Activated CD8-positive, alpha-beta memory T cell treated with anti-CD3 and anti-CD28 coated beads, Interleukin-2, amount 50 U/mL, for 24 hours (primary cell): ENCODE measurements around the gene KLK7.

ENCODE experiments used
- DNase-seq: peaks from one replicate; pipeline ENCODE4 v3.0.0-alpha.2; 2020; ENCODE audit errors: extremely low read depth

Gene KLK7

DNA sequence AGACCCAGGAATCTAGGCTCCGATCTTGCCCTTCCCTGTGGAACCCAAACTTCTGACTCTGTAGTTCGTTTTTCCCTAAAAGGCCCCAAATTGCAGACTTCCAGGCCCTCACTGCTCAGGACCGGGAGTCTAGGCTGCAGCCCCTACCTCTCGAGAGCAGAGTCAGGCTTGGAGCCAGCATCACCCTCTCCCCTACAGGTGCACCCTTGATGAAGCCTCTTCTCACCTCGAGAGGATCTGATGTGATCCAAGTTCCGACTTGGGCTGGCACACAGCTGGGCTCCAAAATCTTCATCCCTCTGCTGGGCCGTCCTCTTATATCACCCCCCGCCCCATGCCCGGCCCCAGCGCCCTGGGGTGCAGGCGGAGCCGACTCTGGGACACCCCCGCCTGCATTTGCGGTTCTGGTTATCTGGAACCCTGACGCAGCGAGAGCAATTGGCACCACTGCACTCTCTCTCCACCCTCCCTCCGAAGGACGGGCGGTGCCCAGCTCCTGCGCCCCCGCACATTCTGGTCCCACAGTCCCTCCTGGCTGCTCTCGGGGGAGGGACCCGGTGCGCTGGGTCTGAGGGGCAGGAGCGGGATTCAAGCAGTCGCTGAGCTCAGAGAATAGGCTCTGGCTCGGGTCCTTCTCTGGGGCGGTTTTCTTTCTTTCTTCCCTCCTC, at the start of gene KLK7:
KLK7 (minus strand) TSS at position 293 of the 668 bp plus-strand sequence. CDS start 1,518 bp downstream, outside the sequence.
- DNase-seq = no peak

DNA sequence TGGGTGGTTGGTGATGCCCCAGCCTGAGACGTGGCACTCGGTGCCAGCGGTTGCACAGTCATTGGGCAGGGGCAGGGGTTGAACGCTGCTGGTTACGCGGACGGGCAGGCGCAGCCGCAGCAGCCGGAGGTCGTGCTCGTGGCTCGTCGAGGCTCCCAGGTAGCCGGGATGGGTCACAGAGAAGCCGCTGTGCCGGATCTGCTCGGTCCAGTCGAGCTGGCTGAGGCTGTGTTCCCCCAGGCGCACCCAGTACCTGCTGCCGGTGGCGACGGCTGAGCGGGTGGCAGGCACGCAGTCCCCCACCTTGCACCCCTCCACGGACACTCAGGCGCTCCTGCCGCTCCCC, 48.1 kb upstream of the KLK7 start:
- DNase-seq = no peak

DNA sequence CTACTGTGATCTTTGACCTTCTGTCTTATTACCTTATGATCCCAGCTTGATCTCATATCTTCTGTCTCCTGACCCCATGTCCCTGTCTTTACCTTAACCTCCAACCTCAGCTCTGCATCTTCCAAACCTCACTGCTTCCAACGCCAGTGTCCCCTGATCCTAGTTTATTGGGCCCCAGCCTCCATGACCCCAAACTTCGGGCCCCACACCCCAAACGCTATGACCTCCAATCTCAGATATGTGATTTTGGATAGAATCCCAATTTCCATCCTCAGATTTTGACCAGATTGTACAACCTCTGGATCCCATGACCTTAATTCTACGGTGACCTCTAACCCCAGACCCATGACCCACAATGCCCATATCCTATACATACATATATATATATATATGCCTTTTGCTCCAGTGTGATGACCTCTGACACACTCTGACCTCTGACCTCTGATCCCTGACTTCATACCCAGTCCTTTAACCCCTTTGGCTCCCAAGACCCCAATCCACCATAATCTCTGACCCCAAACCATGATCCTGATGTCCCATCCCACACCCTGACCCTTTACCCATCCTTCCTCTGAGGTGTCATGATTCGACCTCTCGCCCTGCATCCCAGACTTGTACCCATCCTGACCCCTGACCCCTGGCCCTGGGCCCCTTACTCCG, 47.6 kb upstream of the KLK7 start:
- no peak for DNase-seq

DNA sequence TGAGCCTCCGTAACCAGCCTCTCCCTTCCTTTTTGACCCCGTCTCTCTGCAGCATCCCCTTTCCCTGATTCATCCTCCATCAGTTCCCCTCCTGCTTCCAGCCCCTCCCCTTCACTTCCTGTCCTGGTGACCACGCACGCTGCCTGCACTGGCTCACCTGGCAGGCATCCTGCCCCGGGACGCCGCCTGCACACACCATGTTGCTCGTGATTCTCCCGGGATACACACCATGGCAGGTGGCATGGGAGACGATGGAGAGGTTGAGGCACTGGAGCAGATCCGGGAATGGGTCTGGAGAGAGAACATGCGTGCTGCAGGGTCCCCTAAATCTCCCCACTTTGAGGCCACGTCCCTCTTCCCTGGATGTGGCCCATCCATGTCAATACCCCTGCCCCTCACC, 46.9 kb upstream of the KLK7 start:
- DNase-seq = no peak

GRCh38 chr19:51029718-51030117, 46.0 kb upstream of the KLK7 start:
- no peak for DNase-seq

DNA sequence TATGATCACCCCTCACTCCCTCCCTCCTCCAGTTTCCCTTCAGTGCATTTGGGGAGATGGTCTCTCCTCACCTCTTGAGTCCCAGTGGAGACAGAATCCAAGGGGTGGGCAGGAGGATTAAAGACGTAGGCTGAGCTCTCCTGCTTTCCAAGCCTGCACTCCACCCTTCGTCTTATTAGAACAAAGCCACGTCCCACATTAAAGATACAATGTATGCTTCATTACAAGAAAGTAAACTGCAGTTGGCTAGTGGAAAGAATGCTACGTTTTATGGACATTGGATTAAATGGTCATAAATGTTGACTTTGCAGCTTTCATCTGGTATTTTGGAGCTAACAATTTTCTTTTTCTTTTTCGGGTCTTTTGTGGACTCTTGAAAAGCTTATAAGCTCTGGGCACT, 44.2 kb upstream of the KLK7 start:
- DNase-seq = no peak

- DNase-seq = no peak
These were observed 43.5 kb upstream of the KLK7 start for GRCh38 chr19:51027126-51027806.

GRCh38 chr19:51026554-51026831, 42.8 kb upstream of the KLK7 start, which contains the start of gene KLK11:
Gene KLK11 (minus strand): TSS chr19:51026616. CDS start chr19:51025631, 985 bp downstream.
- DNase-seq = no peak

- no peak for DNase-seq
These were observed 42.3 kb upstream of the KLK7 start for GRCh38 chr19:51025809-51026553.

DNA sequence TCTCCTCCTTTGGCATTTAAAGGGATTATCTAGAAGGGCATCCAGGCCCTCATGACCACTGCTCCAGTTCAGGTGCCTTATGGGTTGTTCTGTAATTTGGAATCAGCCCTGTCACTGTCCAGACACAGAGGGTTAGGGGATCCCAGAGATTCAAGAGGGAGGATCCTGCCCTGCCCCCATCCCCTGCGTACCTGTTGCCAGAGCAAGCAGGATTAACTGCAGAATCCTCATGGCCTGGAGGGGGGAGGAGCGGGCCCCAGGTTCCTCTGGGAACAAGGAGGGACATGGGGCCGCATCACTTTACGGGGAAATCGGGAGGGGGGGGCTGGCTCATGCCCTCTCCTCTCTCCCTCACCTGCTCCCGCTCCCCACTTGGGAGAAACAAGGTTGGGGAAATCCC, 41.7 kb upstream of the KLK7 start:
- DNase-seq = no peak

DNA sequence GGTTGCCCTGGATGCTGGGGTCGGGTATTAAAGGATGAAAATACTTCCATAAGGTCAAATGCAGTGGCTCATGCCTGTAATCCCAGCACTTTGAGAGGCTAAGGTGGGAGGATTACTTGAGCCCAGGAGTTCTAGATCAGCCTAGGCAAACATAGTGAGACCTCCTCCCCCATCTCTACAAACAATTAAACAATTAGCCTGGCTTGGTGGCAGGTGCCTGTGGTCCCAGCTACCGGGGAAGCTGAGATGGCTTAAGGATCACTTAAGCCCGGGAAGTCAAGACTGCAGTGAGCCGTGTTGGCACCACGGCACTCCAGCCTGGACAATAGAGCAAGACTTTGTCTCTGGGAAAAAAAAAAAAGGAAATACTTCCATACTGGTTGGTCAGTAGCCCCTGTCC, 41.2 kb upstream of the KLK7 start:
- DNase-seq = no peak

- no peak for DNase-seq
These were observed 40.2 kb upstream of the KLK7 start for GRCh38 chr19:51023946-51024345.

- no peak for DNase-seq
These were observed 38.8 kb upstream of the KLK7 start for GRCh38 chr19:51022526-51022925.

DNA sequence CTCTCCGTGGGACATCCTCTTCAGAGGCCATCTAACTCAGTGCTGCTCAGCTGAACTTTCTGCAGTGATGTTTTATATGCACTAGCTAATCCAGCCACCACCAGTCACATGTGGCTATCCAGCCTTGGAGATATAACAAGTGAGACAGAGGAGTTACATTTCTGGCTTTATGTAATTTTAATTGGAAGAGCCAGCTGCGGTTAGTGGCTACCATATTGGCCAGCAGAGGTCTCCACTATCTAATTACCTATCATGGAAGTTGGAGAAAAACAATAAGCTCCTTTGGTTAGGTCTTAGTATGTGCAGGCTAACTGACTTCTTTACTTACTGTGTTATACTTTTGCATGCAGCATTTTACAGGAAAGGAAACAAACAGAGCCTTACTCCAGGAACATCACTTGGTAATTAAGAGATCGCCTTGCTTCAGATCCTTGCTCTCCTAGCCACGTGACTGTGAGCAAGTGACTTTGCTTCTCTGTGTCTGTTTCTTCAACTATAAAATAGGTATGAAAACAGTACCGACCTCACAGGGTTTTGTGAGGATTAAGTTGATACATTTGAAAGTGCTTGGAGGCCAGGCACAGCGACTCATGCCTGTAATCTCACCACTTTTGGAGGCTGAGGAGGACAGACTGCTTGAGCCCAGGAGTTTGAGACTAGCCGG, 37.4 kb upstream of the KLK7 start:
- no peak for DNase-seq

DNA sequence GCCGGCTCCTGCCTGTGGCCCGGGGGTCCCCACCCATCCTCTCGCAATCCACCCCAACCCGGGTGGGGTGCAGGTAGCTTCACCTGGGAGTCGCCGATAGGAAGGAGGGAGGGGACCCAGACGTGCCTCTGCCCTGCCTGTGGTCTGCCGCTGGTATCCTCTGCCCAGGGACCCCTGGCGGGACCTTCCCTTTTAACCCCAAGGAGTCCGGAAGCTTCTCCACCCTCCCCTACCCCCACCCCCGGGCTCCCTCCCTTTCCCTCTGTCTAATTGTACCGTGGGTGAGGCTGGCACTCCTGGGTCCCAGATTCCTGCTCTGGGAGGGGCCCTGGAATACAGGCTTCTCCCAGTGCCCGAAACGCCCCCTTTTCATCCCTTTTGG, 35.8 kb upstream of the KLK7 start, which contains the start of gene KLK10:
KLK10 (minus strand) TSS at position 166 of the 382 bp plus-strand sequence. CDS start 579 bp downstream, outside the sequence.
- DNase-seq = no peak

DNA sequence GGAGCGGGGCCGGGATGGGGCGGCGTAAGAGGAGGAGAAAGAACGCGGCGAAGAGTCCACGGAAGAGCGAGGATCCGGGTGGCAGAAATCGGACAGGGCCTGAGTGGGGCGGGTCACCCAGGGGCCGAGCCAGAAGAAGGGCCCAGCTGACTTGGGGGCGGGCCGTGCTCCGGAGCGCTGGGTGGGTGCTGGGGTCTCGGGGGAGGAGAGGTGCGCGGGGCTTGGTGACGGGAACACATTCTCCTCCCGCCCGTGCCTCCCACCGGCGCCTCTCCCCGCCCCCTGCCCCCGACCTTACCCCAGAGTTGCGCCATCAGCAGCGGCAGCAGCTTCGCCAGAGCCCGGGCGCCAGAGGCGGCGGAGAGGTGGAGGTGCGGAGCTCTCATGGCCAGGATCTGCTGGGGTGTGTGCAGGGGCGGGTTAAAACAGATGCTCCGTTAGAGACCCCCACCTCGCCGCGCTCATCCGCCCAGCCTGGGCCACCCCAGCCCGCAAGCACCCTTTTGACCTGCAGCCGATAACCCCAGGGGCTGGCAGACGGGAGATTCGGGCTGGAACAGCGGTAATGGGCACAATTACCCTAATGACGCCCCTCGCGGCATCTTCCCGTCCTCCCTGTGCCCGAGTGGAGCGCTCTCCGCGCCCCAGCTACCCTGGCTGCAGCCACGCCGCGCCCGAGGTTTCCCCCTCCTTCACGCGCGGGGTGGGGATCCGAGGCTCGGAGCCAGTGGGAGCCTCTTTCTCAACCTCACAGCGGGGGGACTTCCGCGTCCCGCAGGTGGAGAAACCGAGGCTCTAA, 35.2 kb upstream of the KLK7 start:
- DNase-seq = no peak

- peak; percentile 5 for DNase-seq
These were observed 33.3 kb upstream of the KLK7 start for GRCh38 chr19:51016798-51017683.

- no peak for DNase-seq
These were observed 32.1 kb upstream of the KLK7 start for GRCh38 chr19:51015691-51016267.

- DNase-seq = no peak
These were observed 30.5 kb upstream of the KLK7 start for GRCh38 chr19:51014242-51014641.
